ENCODE measurements around the gene NDUFAB1. TPM values are rescaled to one million over a fixed set of nuclear protein-coding genes. Genes with fewer than 3 reads are reported as not detected.

The NDUFAB1 gene
- total RNA-seq, 1 experiment from 2014 or later: 189 TPM

GRCh38 chr16:23539984-23540816 lies 55.9 kb downstream of the NDUFAB1 start:
- no peak for ATAC-seq
- H3K9me3 Mint-ChIP-seq: no peaks in the 10 kb centered on the region
- no peak for DNase-seq (ENCODE audit: low spot score)
- H3K4me3 Mint-ChIP-seq: no peak overlapping the region
- TF ChIP-seq ZSCAN18 (CRISPR knock-in tag; IDR thresholded peaks at IDR 0.05) (no peak), ZNF671 (CRISPR knock-in tag; IDR thresholded peaks at IDR 0.05) (no peak), GABPB1 (CRISPR knock-in tag; IDR thresholded peaks at IDR 0.05) (peak; percentile 99), ATF1 (CRISPR knock-in tag; IDR thresholded peaks at IDR 0.05) (no peak), PREB (CRISPR knock-in tag; IDR thresholded peaks at IDR 0.05; ENCODE audit: borderline replicate concordance) (no peak), E2F4 (CRISPR knock-in tag; IDR thresholded peaks at IDR 0.05; ENCODE audit: borderline replicate concordance, low read depth) (no peak)
- ChIA-PET POLR2A (no interaction called here), CTCF (no interaction called here)
- H3K27ac Mint-ChIP-seq: no peak overlapping the region
- H3K27me3 Mint-ChIP-seq (ENCODE audit: low read depth): no peaks in the 10 kb centered on the region
- H3K36me3 Mint-ChIP-seq: peaks cover 42% of the 10 kb centered on the region
- no peaks in the 10 kb centered on the region for H3K4me1 Mint-ChIP-seq

GRCh38 chr16:23538919-23539278 lies 57.2 kb downstream of the NDUFAB1 start:
- POLR2A ChIA-PET: no interaction called here
- ATAC-seq (no peak), DNase-seq (ENCODE audit: low spot score) (no peak)
- H3K4me1 Mint-ChIP-seq: no peaks in the 10 kb centered on the region
- H3K27ac Mint-ChIP-seq: no peak overlapping the region
- no peaks in the 10 kb centered on the region for H3K9me3 Mint-ChIP-seq
- H3K27me3 Mint-ChIP-seq (ENCODE audit: low read depth): no peaks in the 10 kb centered on the region
- H3K36me3 Mint-ChIP-seq: peaks cover 49% of the 10 kb centered on the region
- CTCF ChIA-PET: interaction anchor here (1.3 to 1.4 kb wide), 2 partner anchors 19 to 103 kb away, joined by 3 to 4 read pairs; partner anchors contain the start of gene UBFD1
- no peak overlapping the region for H3K4me3 Mint-ChIP-seq
- no peak for TF ChIP-seq ESRRA (CRISPR knock-in tag; IDR thresholded peaks at IDR 0.05; ENCODE audit: borderline replicate concordance)
- no peak for TF ChIP-seq ZNF423 (CRISPR knock-in tag; IDR thresholded peaks at IDR 0.05)
- TF ChIP-seq FOXP1 (CRISPR knock-in tag; IDR thresholded peaks at IDR 0.05; ENCODE audit: borderline replicate concordance): no peak
- no peak for TF ChIP-seq FOXK1 (CRISPR knock-in tag; IDR thresholded peaks at IDR 0.05)

- ChIA-PET POLR2A (no interaction called here), CTCF (interaction anchor here (0.6 to 0.8 kb wide), 2 partner anchors 37 to 190 kb away, joined by 3 read pairs; no protein-coding TSS in a partner anchor)
- H3K27me3 Mint-ChIP-seq (ENCODE audit: low read depth): no peaks in the 10 kb centered on the region
- no peak for ATAC-seq
- no peak overlapping the region for H3K27ac Mint-ChIP-seq
- DNase-seq (ENCODE audit: low spot score): no peak
- H3K4me1 Mint-ChIP-seq: no peaks in the 10 kb centered on the region
- H3K4me3 Mint-ChIP-seq: no peak overlapping the region
- H3K36me3 Mint-ChIP-seq: peaks cover 49% of the 10 kb centered on the region
- H3K9me3 Mint-ChIP-seq: no peaks in the 10 kb centered on the region
- TF ChIP-seq GABPB1 (CRISPR knock-in tag; IDR thresholded peaks at IDR 0.05) (peak; percentile 64; the same call in 1 of the 2 replicates), USF1 (CRISPR knock-in tag; IDR thresholded peaks at IDR 0.05) (no peak)
Measured at GRCh38 chr16:23537390-23537789, 58.7 kb downstream of the NDUFAB1 start.

- CTCF ChIA-PET: no interaction called here
- POLR2A ChIA-PET: interaction anchor here (0.7 kb wide), 1 partner anchor 22 kb away, joined by 4 read pairs; no protein-coding TSS in a partner anchor
- TF ChIP-seq MAX (CRISPR knock-in tag; IDR thresholded peaks at IDR 0.05) (no peak), ATF6 (CRISPR knock-in tag; IDR thresholded peaks at IDR 0.05) (no peak), EMX1 (CRISPR knock-in tag; IDR thresholded peaks at IDR 0.05) (no peak), SMAD4 (CRISPR knock-in tag; IDR thresholded peaks at IDR 0.05) (no peak), ZNF671 (CRISPR knock-in tag; IDR thresholded peaks at IDR 0.05) (no peak)
- H3K27me3 Mint-ChIP-seq (ENCODE audit: low read depth): no peaks in the 10 kb centered on the region
- no peak overlapping the region for H3K27ac Mint-ChIP-seq
- no peaks in the 10 kb centered on the region for H3K9me3 Mint-ChIP-seq
- no peak for ATAC-seq
- H3K4me3 Mint-ChIP-seq: no peak overlapping the region
- DNase-seq (ENCODE audit: low spot score): no peak
- no peaks in the 10 kb centered on the region for H3K4me1 Mint-ChIP-seq
- peaks cover 52% of the 10 kb centered on the region for H3K36me3 Mint-ChIP-seq
Measured at GRCh38 chr16:23535901-23536300, 60.2 kb downstream of the NDUFAB1 start.

All from WTC11 (cell line).